Measurements from ENCODE around the gene MATCAP1.

The MATCAP1 gene

GRCh38 chr16:67207249-67208091 is 23.7 kb upstream of the MATCAP1 start:
- DNase-seq = no peak

- DNase-seq = no peak
These were observed 23.1 kb upstream of the MATCAP1 start for GRCh38 chr16:67206838-67207248.

- DNase-seq = no peak
These were observed 22.5 kb upstream of the MATCAP1 start for GRCh38 chr16:67206129-67206837.

GRCh38 chr16:67204076-67204475 is 20.3 kb upstream of the MATCAP1 start:
- DNase-seq = no peak

- no peak for DNase-seq
These were observed 19.3 kb upstream of the MATCAP1 start for GRCh38 chr16:67202956-67203493.

- DNase-seq = no peak
These were observed 18.7 kb upstream of the MATCAP1 start for GRCh38 chr16:67202426-67202825.

GRCh38 chr16:67201411-67202345 is 17.9 kb upstream of the MATCAP1 start:
- DNase-seq = no peak

GRCh38 chr16:67200491-67200890 is 16.7 kb upstream of the MATCAP1 start:
- no peak for DNase-seq

GRCh38 chr16:67199808-67200198 is 16.0 kb upstream of the MATCAP1 start:
- peak; percentile 41 for DNase-seq

- DNase-seq = peak; percentile 80
These were observed 15.4 kb upstream of the MATCAP1 start, which contains the start of gene ELMO3 for GRCh38 chr16:67199011-67199807. Gene ELMO3, plus strand, starts transcription at chr16:67199131. Its CDS starts 196 bp downstream, at chr16:67199327.

GRCh38 chr16:67198238-67198734 is 14.5 kb upstream of the MATCAP1 start:
- DNase-seq = no peak

GRCh38 chr16:67197704-67198103 is 13.9 kb upstream of the MATCAP1 start:
- no peak for DNase-seq

- DNase-seq = no peak
These were observed 13.1 kb upstream of the MATCAP1 start for GRCh38 chr16:67196881-67197280.

- no peak for DNase-seq
These were observed 11.9 kb upstream of the MATCAP1 start for GRCh38 chr16:67195676-67196075.

GRCh38 chr16:67194260-67194659 is 10.5 kb upstream of the MATCAP1 start:
- no peak for DNase-seq

- DNase-seq = no peak
These were observed 9.8 kb upstream of the MATCAP1 start for GRCh38 chr16:67193536-67193935.

GRCh38 chr16:67192781-67193361 is 9.1 kb upstream of the MATCAP1 start:
- no peak for DNase-seq

- DNase-seq = peak; percentile 77
These were observed 8.4 kb upstream of the MATCAP1 start, which contains the start of gene E2F4 for GRCh38 chr16:67191995-67192681. Gene E2F4, plus strand, starts transcription at chr16:67192155. Its CDS starts 73 bp downstream, at chr16:67192228.

GRCh38 chr16:67191411-67191994 is 7.7 kb upstream of the MATCAP1 start:
- DNase-seq = no peak

Data from NCI-H146 (cell line).